HG03342 (cell line): Measurements from ENCODE around the gene MEIKIN.
A peak's percentile ranks its signal among the peaks of the same experiment; 100 is the strongest.
"Not testable (repeated sequence)": the region's sequence is repeated elsewhere in the genome, so short reads cannot be mapped to it uniquely, and the experiment has no call there.

Experiments
- ATAC-seq: cut with Tn5 transposase; IDR thresholded peaks from one replicate; pipeline ENCODE4 v1.9.1; 2021; ENCODE audit warnings: mild to moderate bottlenecking, moderate library complexity; ENCODE audit not compliant: unreplicated experiment

The MEIKIN gene

DNA sequence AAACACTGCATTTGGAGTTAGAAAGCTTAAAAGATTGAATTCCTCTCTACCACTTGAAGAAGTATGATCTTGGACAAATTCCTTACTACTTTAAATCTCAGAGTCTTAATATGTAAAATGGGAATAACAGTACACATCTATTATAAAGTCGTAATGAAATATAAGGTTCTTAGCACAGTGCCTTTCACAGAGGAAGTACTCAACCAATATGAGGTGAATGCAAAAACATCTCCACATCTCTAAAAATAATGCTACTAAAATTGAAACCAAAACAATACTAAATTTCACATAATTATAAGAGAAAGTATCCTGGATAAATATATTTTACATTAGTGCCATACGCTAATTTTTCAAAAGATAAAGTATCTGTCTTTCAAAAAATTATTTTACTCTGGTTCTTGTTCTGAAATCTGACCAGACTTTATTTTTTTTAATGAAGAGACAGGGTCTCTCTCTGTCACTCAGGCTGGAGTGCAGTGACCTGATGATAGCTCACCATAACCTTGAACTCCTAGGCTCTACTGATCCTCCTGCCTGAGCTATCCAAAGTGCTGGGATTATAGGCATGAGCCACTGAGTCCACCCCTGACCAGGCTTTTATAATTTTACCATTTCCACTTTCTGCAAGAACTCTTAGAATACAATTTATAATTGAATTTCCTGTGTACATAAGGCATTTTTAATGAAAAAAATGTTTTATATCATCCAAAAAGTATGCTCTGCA is 127.3 kb downstream of the MEIKIN start:
- no peak for ATAC-seq

DNA sequence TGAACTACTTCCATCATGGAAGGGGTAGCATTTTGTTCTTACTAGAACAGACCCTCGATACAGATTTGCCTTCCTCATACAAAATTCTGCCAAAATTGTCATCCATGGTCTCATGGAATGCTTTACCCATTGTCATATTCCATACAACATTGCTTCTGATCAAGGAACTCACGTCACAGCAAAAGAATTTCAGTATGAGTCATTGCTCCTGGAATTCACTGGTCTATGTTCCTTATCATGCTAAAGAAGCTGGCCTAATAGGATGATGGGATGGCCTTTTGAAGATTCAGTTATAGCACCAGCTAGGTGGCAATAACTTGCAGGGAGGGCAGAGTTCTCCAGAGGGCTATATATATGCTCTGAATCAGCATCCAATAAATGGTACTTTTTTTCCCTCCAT is 130.5 kb downstream of the MEIKIN start:
- no peak for ATAC-seq

DNA sequence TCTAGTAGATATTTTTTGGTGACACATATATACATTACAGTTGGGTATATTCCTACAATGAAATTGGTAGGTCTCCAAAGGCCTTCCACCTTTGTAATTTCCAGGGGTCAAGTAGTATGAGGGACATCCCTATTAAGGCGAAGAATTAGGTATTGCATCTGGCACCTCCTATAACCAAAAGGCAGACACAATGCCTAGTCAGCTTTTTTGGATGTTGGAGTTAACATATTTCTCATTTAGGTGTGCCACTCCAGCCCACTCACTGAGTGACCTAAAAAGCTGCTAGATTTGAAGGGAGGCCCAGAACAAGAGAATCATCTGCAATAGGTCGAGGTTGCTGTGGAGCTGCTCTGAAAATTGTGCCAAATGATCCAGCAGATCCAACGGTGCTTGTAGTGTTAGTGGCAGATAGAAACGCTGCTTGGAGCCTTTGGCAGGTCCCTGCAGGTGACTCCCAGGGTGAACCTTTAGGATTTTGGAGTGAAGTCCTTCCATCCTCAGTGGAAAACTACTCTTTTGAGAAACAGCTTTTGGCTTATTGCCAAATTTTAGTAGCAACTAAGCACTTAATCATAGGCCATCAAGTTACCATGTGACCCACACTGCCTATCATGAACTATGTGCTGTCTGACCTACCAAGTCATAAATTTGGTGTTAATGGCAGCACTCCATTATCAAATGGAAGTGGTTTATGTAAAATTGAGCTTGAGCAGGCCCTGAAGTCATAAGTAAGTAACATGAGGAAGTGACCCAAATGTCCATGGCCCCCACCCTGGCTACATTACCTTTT is 132.9 kb downstream of the MEIKIN start:
- no peak for ATAC-seq

DNA sequence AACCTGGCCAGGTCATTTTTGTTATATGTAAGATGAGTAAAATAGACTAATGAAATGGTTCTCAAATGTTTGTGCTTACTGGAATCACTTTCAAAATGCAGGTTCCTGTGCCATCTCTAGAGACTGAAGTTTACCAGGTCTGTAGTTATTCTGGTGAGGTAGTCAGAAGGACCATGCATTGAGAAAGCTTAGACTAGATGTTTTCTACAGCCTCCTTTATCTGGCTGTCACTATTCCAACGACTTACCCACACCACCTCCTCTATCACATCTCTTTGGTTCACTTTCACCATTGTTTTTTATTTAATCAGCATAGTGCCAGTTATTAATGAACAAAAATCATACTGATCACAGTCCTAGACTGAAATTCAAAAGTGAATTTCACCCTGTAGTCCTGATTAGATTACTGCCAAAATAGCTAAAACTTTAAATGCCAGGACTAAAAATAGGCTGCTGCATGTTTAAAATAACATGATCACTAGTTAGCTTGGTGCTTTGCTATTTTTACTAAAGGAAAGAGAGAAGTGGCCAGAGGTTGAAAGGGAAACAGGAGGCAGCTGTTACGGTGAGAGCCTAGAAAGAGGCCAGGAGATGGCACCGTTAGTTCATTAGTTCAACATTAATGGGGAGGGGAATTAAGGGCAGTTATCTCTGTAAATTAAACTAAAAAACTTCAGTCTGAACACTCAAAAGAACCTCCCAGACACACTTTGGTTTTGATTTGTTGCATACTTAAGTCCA is 134.8 kb downstream of the MEIKIN start:
- no peak for ATAC-seq

DNA sequence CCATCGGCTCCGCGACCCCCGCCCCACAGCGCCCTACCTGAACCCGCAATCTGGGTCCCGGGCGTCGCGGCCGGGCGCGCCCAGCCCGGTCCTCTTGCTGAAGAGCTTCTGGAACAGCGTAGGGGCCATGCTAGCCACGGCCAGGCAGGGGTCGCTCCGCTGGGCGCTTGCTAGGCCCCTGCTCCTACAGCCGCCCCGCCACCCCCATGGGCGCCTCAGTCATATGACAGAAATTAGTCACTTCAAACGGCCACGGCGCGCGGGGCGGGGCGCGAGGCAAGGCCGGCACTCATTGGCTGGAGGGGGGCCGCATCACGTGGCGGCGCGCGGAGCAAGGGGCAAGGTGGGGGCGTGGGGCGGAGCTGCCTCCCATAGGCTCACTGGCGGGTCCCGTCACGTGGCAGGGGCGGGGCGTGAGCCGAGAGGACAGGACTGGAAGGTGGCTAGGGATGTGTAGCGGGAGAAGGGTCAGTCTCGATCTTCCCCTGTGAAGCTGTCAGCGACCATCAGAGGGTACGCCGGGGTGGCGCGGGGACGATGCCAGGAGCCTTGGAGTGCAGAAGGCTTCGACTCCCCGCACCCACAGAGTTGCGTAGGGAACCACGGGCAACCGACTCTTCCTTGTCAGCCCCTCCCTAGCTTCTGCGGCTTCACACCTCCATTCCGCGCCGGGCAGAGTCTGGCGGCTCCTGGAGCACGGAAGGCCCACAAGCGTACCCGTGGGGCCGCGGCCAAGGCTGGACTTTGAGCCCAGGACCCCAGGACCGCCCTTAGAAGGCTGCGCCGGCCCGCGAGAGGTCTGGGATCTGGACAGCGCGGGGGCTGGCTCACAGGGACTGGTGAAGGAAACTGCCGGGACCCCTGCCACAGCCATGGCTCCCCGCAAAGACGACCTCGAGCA is 148.4 kb downstream of the MEIKIN start, which contains the start of gene FNIP1:
TSS of gene FNIP1 (minus strand) at position 225 of the 901 bp plus-strand sequence. CDS start at position 129, 96 bp downstream.
- peak; percentile 96 for ATAC-seq

DNA sequence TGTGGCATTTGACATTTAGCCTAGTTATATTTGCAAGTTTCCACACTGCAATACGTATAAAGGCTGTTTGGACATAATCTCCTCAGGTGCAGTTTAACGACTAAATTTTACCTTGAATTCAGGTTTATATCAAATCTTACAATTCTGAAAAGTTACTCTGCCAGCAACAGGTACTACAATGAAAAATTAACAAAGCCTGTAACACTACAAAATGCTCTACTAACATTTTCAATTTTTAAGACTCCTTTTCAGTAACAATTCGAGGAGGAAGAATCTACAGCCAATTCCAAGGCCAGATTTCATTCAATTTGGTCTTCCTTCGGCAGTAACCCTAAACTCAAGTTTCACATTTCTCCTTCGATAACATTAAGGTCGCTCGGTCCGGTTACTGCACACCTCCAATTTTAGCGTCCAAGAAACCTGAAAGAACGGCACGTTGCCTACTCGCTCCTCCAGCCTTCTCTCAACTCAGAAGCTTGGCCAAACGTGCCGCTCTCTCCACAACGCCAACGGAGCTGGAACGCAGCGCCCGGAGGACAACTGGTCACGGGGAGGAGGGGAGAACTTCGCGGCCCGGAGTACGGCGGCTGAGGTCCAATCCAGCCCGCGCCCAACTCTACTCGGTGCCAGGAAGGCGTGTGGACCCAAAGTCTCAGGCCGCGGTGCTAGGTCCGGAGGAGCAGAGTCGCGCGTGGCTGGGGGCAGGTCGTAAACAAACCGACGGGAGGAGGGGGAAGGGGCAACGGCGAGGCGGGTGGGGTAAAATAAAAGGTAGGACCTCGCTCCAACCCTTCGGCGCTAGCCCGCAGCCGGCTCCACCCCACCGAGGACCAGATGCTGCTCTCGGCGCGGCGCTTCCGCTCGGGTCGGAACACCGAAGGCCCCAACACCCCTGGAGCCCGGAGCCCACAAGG is 149.3 kb downstream of the MEIKIN start:
- peak; percentile 9 for ATAC-seq

DNA sequence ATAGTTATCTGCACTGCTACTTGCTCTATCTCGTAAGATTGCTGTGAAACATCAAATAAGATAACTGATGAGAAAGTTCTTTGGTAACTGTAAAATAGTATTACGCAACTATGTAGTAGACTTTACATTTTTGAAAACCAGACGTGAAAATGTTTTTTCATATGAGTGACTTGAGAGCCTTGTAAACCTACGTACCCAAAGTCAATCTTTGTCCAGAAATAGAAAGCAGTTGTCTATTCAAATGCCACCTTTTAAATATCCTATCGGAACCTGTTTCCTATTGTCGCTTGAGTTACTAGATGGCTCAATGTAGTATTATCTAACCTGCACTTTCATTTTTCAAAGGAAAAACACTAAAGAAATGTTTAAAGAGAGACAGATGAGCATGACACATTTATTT is 150.2 kb downstream of the MEIKIN start:
- no peak for ATAC-seq

DNA sequence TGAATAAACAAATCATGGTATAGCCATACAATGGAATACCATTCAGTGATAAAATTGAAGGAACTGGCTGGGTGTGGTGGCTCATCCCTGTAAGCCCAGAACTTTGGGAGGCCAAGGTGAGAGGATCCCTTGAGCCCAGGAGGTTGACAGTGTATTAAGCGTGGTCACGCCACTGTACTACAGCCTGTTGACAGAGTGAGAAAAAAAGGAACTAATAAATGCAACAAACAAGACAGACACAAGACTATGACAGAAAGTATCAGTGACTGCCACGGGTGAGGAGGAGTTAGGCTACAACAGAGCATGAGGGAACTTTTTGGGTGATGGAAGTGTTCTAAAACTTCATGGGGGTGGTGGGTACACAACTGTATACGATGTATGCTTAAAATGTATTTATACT is 150.9 kb downstream of the MEIKIN start:
- ATAC-seq = no peak

DNA sequence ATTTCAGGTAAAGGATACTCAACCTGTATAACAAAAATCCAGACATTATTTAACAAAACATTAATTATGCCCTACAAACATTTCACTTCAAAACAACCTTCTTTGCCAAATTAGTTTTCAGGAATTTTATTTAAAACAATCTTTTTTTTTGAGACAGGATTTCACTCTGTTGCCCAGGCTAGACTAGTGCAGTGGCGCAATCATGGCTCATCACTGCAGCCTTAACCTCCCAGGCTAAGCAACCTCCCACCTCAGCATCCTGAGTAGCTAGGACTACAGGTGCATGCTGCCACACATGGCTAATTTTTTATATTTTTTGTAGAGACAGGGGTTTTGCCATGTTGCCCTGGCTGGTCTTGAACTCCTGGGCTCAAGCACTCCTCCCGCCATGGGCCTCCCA is 152.6 kb downstream of the MEIKIN start:
- ATAC-seq = no peak

DNA sequence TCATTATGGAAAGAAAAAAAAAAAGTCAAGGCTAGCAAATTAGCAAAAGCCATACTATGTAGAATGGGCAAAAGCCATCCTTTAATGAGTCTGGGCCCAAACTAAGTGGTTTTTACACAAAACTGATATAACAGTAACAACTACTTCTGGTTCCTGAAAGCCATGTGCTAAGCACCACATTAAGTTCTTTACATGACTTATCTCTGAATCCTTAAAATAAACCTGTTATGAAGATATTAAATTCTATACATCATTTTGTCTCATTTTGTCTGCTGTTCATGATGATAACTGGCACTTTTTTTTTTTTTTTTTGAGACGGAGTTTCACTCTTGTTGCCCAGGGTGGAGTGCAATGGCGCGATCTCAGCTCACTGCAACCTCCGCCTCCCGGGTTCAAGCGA is 153.6 kb downstream of the MEIKIN start:
- no peak for ATAC-seq

DNA sequence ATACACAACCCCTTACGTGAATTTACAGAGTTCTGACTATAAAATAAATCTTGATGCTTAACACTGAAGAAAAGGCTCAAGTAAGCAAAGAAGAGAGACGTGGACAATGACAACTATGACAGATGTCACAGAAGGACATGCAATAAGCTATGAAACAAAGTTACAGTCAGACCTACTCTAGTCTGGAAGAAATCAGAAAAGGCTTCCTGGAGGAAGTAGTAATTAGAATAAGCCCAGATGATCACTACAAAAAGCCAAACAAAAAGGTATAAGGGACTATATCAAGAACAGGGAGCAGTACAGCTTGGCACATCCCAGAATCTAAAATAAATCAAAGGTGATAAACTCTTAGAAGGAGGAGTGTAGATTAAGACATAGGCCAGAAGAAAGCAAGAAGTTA is 154.9 kb downstream of the MEIKIN start:
- no peak for ATAC-seq

DNA sequence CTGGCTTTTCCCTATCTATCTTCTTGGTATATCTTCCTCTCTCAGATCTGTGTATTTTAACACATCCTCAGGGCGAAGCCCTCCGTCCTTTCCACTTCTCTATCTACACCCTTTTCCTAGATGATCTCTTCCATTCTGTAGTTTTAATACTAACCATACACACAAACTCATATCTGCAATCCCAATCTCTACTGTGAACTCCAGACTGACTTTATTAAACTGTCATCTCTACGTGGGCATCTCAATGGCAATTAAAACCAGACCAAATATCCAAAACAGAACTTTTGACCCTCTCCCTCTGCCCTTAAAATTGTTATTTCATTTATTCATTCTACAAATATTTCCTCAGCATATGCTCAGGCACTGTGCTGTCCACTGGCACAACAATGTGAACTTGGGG is 155.7 kb downstream of the MEIKIN start:
- ATAC-seq = no peak

DNA sequence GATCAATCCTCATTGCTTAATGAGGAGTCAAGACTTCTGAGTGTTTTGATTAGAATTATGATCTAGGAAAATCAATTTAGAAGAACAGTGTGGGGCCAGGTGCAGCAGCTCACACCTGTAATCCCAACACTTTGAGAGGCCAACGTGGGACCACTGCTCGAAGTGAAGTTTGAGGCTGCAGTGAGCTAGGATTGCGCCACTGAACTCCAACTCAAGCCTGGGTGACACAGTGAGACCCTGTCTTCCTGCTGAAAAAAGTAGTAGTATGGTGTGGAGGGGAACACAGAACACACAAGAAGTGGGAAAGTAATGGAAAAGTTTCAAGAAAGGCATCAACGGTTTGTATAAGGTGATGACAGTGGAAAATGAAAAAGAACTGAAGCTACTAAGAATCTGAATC is 157.7 kb downstream of the MEIKIN start:
- ATAC-seq = no peak

DNA sequence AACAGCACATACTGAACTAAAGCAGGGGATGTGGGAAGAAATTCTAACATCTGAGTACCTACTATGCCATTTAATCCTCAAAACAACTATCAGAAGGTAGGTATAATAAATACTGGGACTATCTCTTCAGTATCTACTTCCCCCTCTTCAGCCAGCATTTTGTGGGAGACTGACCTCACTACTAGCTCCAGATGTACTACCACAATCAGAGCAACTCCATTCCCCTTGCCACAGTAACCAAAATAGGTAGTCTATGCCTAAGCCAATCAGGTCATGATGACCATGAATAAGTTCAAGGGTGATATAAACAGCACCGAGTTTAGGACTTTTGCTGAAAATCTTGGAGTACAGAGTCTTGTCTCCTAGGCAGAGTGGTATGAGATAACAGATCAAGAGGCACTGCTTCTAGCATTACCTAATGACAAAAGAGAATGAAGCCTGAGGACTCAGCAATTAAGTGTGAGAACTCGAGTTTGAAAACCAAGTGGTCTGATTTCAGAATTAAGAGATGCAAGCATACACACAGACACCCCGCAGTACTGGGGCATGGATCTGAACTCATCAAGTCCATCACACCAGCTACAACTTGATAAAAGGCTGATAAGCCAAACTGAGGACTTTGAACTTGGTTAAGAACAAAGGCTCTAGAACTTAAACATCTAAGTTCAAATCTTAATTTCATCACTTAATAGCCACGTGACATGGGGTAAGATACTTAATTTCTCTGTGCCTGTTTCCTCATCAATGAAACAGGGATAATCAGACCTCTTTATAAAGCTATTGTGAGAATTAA is 158.4 kb downstream of the MEIKIN start:
- ATAC-seq = no peak

DNA sequence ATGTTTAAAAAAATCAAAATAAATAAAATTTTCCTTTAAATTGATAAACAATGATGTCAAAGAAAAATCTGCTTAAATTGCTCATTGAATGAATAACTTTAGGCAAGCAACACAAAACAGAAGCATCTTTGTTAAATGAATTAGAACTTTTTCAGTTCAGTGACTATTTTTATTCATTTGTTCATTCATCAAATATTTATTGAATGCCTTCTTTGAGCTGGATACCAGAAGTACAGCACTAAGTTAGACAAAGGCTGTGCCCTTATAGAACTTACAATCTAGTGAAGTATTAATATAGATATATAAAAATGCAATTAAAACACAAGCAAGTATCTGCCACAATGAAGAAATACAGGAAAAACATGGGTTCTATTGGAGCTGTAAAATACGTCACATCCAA is 159.4 kb downstream of the MEIKIN start:
- ATAC-seq = no peak

DNA sequence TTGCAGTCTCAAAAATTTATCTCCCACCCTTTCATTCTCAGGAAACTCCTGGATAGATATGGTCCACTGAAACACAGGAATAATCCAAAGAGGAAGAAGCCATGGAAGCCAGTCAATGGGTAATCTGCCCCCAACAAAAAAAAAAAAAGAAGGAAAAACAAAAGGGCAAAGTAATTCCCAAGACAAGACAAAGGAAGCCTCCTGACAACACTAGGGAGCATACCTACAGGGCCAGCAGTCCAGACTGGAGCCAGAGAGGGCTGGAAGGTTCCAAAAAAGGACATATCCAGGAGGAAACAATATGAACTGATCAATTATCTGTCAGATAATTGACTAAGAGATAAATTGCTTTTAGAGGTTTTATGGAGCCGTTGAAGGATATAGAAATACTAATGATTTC is 161.6 kb downstream of the MEIKIN start:
- ATAC-seq = no peak

DNA sequence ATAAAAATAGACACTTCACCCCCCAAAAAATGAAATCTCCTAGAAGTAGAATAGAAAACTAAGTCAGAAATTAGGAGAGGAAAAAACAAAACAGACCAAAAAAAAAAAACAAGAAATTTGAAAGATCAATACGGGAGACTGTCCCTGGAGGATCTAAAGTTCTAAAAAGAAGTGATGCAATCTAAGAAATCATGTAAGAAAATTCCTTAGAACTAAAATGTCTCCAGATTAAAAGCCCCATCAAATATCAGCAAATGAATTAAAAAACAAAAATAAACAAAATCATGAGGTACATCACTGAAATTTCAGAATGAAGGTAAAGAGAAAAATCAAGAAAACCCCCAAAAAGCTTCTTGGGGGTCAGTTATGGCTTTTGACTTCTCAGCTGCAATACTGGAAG is 162.1 kb downstream of the MEIKIN start:
- ATAC-seq = no peak

DNA sequence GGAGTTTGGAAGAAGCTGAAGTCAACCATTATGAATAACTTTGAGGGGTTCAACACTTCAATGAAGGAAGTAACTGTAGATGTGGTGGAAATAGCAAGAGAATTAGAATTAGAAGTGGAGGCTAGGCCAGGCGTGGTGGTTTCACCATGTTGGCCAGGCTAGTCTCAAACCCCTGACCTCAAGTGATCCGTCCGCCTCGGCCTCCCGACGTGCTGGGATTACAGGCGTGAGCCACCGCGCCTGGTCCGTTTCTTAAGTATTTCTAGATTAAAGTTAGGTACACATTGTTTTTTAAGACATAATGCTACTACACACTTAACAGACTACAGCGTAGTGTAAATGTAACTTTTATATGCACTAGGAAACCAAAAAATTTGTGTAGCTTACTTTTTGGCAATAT is 162.7 kb downstream of the MEIKIN start:
- ATAC-seq = no peak

DNA sequence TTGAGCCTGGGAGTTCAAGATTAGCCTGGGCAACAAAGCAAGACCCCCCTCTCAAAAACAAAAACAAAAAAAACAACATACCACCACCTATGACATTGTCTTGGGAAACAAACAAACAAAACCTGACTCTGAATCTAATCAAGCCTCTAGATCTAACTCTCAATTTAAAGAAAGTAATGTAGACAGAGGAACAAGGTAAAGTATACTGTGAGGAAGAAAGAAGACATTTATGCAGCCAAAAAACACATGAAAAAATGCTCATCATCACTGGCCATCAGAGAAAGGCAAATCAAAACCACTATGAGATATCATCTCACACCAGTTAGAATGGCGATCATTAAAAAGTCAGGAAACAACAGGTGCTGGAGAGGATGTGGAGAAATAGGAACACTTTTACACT is 167.3 kb downstream of the MEIKIN start:
- not testable (repeated sequence) for ATAC-seq
